ENCODE data around the gene GEMIN5.
"Not testable (repeated sequence)": the region's sequence is repeated elsewhere in the genome, so short reads cannot be mapped to it uniquely, and the experiment has no call there.

The GEMIN5 gene

GRCh38 chr5:154937718-154938466, at the start of gene GEMIN5:
GEMIN5 (minus strand) TSS chr5:154938211; CDS start chr5:154938133, 78 bp downstream.
- DNase-seq, result peak; percentile 78 to 79

GRCh38 chr5:154986151-154986550, 48.1 kb upstream of the GEMIN5 start:
- no peak for DNase-seq

- no peak for DNase-seq
Observed at GRCh38 chr5:154984946-154985516, 47.0 kb upstream of the GEMIN5 start.

- not testable (repeated sequence) for DNase-seq
Observed at GRCh38 chr5:154978294-154978693, 40.3 kb upstream of the GEMIN5 start.

GRCh38 chr5:154977409-154977808, 39.4 kb upstream of the GEMIN5 start:
- no peak for DNase-seq

- not testable (repeated sequence) for DNase-seq
Observed at GRCh38 chr5:154976082-154976481, 38.1 kb upstream of the GEMIN5 start.

- DNase-seq, result no peak
Observed at GRCh38 chr5:154972476-154973080, 34.6 kb upstream of the GEMIN5 start.

- DNase-seq, result no peak
Observed at GRCh38 chr5:154971501-154971900, 33.5 kb upstream of the GEMIN5 start.

- DNase-seq, result no peak
Observed at GRCh38 chr5:154970759-154971158, 32.7 kb upstream of the GEMIN5 start.

GRCh38 chr5:154968953-154969352, 30.9 kb upstream of the GEMIN5 start:
- DNase-seq, result no peak

GRCh38 chr5:154967421-154968024, 29.5 kb upstream of the GEMIN5 start:
- no peak for DNase-seq

- no peak for DNase-seq
Observed at GRCh38 chr5:154966874-154967273, 28.9 kb upstream of the GEMIN5 start.

GRCh38 chr5:154966081-154966841, 28.2 kb upstream of the GEMIN5 start:
- DNase-seq, result no peak

- DNase-seq, result no peak
Observed at GRCh38 chr5:154962494-154962893, 24.5 kb upstream of the GEMIN5 start.

GRCh38 chr5:154956712-154957111, 18.7 kb upstream of the GEMIN5 start:
- DNase-seq, result no peak

- DNase-seq, result no peak
Observed at GRCh38 chr5:154949781-154950180, 11.8 kb upstream of the GEMIN5 start.

- DNase-seq, result no peak
Observed at GRCh38 chr5:154948313-154948712, 10.3 kb upstream of the GEMIN5 start.

- DNase-seq, result no peak
Observed at GRCh38 chr5:154947778-154948177, 9.8 kb upstream of the GEMIN5 start.

- DNase-seq, result no peak
Observed at GRCh38 chr5:154945695-154946301, 7.8 kb upstream of the GEMIN5 start.

GRCh38 chr5:154944716-154945115, 6.7 kb upstream of the GEMIN5 start:
- no peak for DNase-seq

GRCh38 chr5:154943527-154943926, 5.5 kb upstream of the GEMIN5 start:
- DNase-seq, result no peak

Data from activated CD4-positive, alpha-beta T cell treated with anti-CD3 and anti-CD28 coated beads for 4 hours (primary cell).